Upper lobe of left lung (tissue), 4 donors: ENCODE data around the gene TMEM250.

Source experiments
- CTCF ChIP-seq, 6 experiments: fragments of 450-650 bp in 4 of 6; fragments of 200-600 bp in 2 of 6; sonication (generic) in 2 of 6; IDR thresholded peaks; one replicate each; pipeline ENCODE4 v1.5.1; 2016 to 2019; ENCODE audit warnings: antibody characterized with exemption in 6 of 6
- POLR2A ChIP-seq, 4 donors: fragments of 450-650 bp; IDR thresholded peaks; one replicate each; pipeline ENCODE4 v1.5.1; 2016 to 2017; ENCODE audit warnings: antibody characterized with exemption in 4 of 4, mild to moderate bottlenecking in 2 of 4
- POLR2AphosphoS5 ChIP-seq, 2 donors: sonication (generic); formaldehyde crosslinking; IDR thresholded peaks; one replicate each; pipeline ENCODE4 v1.5.1; 2017; ENCODE audit warnings: antibody characterized with exemption in 2 of 2

DNA sequence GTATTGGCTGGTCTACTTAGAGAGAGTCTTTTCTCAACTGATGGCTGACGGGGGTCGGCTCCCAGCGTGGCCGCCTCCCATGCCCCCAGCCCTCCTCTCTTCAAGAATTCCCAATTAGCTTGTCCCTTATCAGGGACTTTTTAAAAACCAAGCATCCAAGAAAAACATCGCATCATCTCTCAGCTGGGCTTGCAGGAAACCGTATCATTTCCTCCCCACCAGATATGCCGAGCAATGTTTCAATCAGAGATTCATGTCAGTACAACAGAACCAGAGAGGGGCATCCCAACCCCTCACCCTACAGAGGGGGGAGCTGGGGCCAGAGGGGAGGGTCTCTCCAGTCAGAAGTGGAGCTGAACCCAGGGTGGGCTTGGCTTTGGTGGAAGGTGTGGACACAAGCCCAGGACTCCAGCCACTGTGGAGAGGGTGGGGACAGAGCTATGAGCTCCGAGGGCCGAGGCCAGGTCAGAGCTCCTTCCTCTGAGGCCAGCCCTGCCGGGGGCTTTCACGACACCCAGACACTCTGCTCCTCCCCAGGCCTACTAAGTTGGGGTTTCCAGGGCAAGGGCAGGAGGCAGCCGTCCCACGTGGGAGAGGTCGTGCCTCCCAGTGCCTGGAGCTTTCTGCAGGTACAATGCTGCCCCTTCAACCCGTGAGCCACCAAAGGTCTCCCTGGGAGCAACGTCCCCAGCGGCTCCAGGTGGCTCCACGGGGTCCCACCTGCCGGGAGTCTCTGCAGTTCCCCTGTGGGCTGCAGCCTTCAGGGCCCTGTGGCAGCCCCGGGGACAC lies 39.0 kb upstream of the TMEM250 start:
- TF ChIP-seq CTCF (IDR thresholded peaks at IDR 0.05), result no peak
- no peak for TF ChIP-seq POLR2A (IDR thresholded peaks at IDR 0.05)
- TF ChIP-seq POLR2AphosphoS5 (IDR thresholded peaks at IDR 0.05), result no peak
